K562 (cell line): ENCODE measurements around the gene IGSF21.

Experiments
- CEBPB ChIP-seq: fragments of 450-650 bp; IDR thresholded peaks from 2 replicates; pipeline ENCODE4 v1.6.1; 2016; ENCODE audit warnings: missing genetic modification characterization, missing compliant biosample characterization
- FIP1L1 ChIP-seq: fragments of 200-400 bp; formaldehyde crosslinking; IDR thresholded peaks from 2 replicates; pipeline ENCODE4 v1.6.1; 2018; ENCODE audit warnings: mild to moderate bottlenecking, low read depth, low read length; ENCODE audit not compliant: poor library complexity, severe bottlenecking
- TF ChIP-seq, protein P1 (sequence below), 3 experiments: IDR thresholded peaks in 2 of 3; conservative IDR thresholded peaks in 1 of 3; 2 replicates each; pipeline ENCODE4 v1.5.1; 2011 to 2012; ENCODE audit warnings: low read length in 3 of 3, mild to moderate bottlenecking in 3 of 3, control low read depth in 2 of 3, improper control_type of control experiment in 1 of 3, inconsistent platforms in 1 of 3, low read depth in 1 of 3, mixed read lengths in 1 of 3, moderate library complexity in 1 of 3; ENCODE audit not compliant: insufficient read depth in 2 of 3

DNA sequence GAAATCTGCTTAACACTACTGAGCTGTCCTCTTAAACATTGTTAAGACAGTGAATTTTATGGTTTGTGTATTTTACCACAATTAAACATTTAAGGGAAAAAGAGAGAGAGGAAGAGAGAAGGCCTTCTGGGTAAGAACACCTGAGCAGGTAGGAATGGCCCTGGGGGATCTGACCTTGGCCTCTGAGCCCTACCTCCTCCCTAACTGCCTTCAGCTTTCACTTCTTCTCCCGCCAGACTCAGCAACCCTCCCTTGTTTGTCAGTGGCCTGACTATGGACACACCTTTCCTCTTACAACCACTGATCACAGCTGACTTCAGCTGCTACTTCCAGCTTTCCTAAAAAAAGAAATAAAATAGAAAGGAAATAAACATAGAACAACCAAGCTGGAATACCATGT lies 13.5 kb upstream of the IGSF21 start:
- TF ChIP-seq, protein P1, sequence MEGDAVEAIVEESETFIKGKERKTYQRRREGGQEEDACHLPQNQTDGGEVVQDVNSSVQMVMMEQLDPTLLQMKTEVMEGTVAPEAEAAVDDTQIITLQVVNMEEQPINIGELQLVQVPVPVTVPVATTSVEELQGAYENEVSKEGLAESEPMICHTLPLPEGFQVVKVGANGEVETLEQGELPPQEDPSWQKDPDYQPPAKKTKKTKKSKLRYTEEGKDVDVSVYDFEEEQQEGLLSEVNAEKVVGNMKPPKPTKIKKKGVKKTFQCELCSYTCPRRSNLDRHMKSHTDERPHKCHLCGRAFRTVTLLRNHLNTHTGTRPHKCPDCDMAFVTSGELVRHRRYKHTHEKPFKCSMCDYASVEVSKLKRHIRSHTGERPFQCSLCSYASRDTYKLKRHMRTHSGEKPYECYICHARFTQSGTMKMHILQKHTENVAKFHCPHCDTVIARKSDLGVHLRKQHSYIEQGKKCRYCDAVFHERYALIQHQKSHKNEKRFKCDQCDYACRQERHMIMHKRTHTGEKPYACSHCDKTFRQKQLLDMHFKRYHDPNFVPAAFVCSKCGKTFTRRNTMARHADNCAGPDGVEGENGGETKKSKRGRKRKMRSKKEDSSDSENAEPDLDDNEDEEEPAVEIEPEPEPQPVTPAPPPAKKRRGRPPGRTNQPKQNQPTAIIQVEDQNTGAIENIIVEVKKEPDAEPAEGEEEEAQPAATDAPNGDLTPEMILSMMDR (IDR thresholded peaks at IDR 0.05 in 2 of 3, conservative IDR thresholded peaks at IDR 0.05 in 1 of 3; ENCODE audit: insufficient read depth in 2 of 3, low read depth in 1 of 3, low read length in 3 of 3) = no peak
- TF ChIP-seq CEBPB (tag) = no peak
- TF ChIP-seq FIP1L1 = no peak
